Measurements from ENCODE around the gene TSPO.

TSPO gene

DNA sequence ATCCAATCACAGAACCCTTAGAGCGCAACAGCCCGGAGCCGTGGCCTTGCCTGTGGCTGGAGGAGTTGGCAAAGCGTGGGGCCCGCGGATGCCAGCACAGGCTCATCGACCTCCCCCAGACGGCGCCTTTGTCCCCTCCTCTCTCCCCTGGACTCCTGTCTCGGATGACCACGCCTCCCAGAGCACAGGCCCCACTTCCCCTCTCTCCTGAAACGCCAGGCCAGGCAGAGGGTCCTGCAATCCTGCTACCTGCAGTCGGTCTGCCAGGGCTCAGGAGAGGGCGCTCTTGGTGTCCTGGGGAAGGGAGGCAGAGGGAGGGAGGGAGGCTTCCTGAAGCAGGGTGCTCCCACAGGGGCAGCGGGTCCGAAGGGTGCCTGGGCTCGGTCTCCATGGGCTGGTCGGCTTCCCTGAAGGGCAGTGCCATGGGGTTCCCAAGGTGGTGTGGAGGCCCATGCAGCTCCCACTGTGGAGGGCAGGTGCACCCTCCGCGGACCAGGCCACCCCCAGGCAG, 52.2 kb downstream of the TSPO start:
- no peak for DNase-seq

DNA sequence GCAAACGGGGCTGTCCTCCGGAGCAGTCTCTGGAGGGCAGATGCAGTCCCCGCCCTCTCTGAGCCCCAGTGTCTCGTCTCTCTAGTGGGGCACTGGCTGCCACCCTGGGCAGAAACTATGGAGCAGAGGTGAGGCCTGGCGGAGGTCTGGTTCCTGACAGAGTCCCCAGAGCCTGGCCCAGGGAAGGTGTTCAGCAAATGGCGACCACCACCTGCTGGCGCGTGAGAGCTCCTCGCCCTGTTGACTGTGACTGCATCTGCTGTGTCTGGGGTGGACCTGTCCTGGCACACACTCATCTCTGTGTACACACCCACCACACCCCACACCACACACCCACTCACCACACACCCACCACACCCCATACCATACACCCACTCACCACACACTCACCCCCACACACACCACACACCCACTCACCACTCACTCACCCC, 53.9 kb downstream of the TSPO start:
- DNase-seq = no peak

DNA sequence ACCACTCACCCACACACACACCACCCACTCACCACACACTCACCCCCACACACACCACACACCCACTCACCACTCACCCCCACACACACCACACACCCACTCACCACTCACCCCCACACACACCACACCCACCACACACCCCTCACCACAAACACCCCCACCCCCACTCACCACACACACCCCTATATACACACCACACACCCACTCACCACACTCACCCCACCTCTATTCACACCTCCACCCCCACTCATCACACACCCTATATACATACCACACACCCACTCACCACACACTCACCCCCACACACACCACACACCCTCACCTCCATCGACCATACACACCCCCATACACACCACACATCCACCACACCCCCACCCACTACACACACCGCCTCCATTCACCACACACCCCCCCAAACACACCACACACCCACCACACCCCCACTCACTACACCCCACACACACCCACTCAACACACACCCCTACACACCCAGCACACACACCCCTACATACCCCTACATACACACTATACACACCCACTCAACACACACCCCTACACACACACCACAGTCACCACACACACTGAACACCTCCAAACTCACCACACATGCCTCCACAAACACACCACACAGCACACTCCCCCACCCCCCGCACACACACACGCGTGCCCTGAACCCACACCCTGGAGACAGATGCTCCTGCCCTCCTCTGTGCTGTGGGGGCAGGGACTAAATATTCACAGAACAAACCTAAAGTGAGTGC, 54.6 kb downstream of the TSPO start:
- no peak for DNase-seq

DNA sequence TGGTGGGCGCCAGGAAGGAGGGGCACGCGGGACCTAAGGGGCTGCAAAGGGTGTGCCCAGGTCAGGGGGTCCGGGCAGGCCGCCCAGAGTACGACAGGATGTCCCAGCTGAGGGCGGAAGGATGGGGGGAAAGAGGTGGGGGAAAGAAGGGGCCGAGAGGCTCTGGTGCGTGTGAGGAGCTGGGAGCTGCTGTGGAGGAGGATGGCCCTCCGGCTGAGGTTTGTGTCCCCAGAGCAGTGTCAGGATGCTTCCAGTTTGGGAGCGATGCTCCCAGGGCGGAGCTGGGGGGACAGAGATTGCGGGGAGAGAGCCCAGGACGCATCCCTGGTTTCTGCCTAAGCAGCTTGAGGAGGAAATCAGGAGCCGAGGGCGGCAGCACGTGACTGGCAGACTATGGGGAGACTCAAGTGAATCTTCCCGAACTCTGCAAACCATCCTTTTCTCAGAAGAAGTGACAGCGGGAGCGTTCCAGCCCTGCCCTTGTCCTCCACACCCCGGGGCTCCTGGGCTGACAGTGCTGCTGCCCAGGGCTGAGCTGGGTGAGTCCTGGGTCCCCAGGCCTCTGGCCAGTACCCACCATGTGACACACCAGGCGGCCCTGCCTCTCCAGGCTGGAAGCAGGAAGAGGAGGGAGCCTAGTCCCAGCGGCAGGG, 55.3 kb downstream of the TSPO start:
- no peak for DNase-seq

DNA sequence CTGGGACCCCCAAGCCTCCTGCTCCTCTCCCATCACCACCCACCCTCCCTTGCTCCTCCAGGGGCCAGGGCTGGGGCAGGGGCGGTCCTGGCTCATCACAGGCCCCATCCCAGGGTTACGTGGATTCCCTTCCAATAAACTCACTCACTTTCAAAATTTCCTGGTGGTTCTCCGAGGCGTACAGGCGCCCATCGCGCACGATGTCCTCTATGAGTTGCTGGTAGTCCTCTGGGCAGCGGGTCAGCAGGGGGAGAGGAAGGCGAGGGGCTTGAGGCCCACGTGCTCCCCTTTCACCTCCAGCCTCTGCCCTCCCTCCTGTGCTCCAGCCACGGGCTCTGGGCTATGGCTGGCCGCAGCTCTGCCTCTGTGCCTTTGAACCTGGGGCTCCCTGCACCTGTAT, 56.0 kb downstream of the TSPO start:
- DNase-seq = no peak

DNA sequence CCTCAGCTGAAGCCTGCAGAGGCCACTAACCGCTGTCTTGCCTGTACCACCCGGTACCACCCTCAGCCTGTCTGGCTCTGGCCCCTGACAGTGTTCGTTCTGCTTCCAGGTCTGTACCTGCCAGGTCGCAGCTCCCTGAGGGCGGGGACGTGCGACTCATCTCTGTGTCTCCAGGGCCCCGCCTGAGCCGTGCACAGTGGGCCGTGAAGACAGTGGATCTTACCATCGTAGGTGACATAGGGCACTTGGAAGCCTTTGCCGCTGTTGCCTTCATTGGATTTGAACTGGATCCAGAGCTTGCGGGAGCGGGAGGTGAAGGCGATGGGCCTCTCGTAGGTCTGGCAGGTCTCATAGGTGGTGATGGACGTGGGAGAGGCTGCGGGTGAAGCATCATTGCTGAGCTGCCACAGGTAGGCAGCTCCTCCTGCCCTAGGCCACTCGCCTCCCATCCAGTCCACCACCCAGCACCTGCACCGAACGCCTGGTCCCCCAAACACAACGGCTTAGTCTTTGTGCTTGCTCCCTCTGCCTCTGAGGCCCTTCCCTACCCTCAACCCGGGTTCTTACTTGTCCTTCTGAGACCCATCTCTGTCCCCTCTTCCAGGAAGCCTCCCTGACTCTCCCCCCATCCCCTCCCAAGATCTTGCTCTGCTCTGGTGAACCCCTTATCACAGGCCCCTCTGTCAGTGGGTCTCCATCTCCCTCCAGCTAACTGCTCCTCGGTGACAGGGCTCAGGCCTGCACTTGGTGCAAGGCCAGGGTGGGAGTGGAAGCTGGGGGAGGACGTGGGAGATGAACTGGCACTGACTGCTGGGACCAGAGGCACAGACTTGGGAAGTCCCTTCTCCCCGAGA, 56.7 kb downstream of the TSPO start:
- no peak for DNase-seq

DNA sequence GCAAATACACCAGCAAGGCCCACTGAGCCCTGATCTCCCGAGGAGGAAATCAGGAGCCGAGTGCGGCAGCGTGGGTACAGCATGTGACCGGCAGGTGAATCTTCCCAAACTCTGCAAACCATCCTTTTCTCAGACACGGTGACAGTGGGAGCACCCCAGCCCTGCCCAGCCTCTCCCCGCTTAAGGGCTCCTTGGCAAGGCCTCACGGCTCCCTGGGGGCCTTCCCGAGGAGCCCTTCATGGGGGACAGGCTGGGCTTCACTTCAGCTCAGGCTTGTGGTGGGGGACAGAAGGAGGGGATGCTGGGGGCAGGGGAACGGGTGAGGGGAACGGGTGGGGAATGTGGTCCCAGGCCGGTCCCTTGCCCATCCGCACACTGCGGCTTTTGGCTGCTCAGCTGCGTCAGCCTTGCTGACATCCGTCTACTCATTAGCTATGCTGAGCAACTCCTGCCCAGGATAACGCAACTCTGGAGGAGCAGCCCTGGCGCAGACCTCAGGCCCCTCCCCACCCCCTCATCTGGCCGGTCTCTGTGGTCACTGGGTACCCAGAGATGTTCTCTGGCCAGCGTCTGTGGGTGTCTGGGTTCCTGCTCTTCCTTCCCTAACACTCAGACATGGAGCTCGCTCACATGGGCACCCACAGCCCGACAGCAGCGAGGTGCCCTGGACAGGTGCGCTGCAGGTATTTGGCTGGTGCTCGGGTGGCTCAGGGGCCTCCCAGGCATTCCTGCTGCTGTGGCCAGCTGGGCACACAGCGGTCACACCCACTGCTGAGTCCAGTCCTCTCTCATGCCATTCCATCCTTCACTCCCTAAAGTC, 57.6 kb downstream of the TSPO start:
- DNase-seq = no peak

DNA sequence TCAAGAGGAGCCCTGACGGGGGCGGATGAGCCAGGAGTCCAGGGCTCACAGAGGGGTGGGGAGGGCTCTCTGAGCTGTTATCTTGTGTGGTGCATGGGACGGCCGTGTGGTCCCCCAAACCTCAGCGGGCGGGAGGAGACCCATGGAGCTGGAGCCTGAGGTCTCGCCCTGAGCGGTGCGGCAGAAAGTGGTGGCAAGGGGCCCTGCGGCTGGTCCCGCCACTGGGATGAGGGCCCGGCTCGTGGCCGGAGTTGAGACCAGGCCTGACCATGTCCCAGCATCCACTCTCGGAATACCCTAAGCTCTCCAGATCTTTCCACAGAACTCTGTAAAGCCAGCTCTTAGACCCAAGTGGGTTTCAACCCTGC, 58.1 kb downstream of the TSPO start:
- DNase-seq = no peak

DNA sequence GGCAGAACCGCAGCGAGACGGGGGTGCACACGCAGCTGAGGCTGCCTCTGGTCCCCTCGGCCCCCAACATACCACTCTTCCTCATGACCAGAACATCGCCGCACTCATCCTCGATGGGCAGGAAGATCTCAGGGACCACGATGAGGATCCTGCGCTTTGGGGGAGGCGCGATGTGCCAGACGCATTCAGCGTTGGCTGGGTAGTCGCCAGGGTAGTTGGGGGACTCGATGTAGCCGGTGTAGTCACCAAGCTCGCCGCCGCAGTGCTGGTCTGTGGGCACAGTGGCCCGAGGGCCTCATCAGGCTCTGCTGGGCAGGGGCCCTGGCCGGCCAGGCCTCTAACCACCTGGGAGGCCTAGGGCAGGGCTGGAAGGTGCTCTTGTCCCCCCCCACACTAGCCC, 58.6 kb downstream of the TSPO start:
- no peak for DNase-seq

DNA sequence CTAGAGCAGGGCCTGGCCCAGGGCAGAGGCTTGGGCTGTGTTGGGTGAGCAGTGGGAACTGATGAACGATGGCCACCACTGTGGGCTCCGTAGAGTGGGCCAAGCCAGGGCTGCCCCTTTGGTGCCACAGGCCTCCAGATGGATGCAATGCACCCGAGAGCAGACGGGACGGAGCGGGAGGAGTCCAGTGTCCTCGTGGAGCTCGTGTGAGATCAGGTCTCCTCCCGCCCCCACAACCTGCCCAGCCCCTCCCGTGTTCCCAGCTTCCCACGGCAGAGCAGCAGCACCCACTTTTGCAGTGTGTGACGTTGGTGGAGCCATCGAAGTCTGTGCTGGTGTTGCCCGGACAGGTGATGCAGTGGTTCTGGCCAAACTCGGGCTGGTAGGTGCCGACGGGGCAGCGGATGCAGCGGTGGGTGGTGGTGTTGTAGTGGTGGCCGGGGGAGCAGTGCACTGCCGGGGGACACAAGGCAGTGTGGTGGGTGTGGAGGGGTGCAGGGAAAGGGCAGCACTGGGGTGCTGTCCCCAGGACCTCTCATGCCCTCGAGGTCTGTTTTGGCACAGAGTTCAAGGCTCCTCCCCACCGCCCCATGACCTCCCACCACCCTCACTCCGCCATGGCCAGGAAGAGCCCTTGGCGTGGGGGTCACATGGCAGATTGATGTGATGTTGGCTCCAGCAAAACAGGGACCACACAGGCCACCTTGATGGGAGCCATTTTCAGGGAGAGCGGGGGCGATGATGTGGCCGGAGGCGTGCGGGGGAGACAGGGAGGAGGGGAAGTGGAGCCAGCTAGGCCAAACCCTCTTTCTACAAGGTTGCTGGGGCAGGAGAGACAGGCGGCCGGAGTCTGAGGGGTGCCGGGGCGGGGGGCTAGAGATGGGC, 59.5 kb downstream of the TSPO start:
- DNase-seq = no peak

DNA sequence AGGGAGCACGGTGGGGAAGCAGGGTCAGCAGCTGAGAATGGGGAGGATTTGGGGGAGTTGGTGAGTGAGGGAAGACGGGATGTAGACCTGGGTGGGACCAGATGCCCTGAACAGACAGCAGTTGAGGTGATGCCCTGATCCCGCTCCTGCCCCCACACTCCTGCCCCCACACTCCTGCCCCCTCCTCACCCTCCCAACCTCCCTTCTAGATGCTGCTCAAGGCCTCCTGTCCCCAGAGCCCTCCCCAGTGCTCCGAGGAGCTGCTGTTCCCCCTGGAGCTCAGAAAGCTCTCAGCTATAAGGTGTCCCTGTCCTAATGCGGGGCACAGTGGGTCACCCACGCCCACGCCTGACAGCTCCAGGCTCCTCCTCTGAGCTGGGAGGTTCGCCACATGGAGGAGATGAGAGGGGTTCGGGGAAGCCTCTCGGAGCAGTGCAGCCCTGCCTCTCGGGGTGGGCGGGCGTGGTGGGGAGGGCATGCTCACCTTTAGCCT, 60.6 kb downstream of the TSPO start:
- no peak for DNase-seq

DNA sequence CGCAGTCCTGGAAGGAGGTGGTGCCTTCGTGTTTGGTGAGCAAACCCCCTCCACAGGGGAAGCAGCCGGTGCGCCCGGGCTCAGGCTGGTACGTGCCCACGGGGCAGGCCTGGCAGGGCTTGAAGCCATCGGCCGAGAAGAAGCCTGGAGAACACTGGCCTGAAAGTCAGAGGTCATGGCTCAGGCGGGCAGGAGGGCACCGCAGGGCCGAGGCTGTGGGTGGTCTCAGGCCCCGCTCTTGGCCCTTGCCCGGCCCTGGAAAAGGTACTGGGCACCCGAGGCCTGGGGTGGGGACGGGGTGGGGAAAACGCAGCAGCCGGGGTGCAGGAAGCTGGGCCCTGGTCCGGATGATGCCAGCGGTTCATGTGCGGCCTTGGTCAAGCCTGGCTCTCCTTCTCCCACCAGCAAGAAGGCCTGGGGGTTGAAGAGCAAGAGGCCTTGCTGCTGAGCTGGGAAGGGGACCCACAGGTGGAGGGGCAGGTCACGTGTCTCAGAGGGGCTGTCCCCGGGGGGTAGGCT, 61.1 kb downstream of the TSPO start:
- no peak for DNase-seq
